ENCODE results near the gene KRTAP1-3.

KRTAP1-3 gene

GRCh38 chr17:41029633-41030245 is 4.9 kb downstream of the KRTAP1-3 start, which contains the start of gene KRTAP1-4:
KRTAP1-4 (minus strand) TSS chr17:41030195; CDS start chr17:41030078, 117 bp downstream.
- no peak within 1 kb of the TSS for H3K4me3 Mint-ChIP-seq
- H3K27me3 Mint-ChIP-seq = peaks cover 7% of the 10 kb centered on the region
- no peaks in the 10 kb centered on the region for H3K9me3 Mint-ChIP-seq (ENCODE audit: low read depth)
- H3K36me3 Mint-ChIP-seq = no peaks in the 10 kb centered on the region
- peaks cover 6% of the 10 kb centered on the region for H3K4me1 Mint-ChIP-seq (ENCODE audit: low read depth)
- no peak within 1 kb of the TSS for H3K27ac Mint-ChIP-seq

DNA sequence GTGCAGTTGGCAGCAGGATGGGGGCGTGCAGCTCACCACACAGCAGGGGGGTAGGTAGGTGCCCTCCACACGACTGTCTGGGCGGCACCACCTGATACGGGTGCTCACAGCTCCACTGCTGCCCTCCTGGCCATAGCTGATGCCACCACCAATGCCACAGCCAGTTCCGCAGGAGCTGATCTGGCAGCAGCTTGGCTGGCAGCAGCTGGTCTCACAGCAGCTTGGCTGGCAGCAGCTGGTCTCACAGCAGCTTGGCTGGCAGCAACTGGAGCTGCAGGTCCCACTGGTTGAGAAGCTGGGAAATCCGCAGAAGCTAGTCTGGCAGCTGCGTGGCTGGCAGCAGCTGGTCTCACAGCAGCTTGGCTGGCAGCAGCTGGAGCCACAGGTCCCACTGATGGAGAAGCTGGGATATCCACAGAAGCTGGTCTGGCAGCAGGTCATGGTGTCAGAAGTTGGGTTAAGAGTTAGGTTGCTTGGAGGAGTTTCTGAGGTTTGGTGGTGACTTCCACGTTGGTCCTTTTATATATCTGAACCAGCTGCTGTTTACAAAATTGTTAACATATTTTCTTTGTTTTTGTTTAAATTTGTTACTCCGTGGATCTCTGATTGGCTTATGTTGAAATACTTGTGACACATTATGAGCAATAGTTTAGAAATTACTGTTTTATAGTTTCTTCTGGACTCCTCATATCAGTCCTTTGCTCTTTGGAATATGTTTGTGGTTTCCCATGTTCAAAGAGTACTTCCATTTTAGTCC is 7.8 kb downstream of the KRTAP1-3 start, which contains the start of gene KRTAP1-5:
KRTAP1-5 (minus strand) TSS at position 494 of the 757 bp plus-strand sequence; CDS start at position 441, 53 bp downstream.
- H3K36me3 Mint-ChIP-seq = peaks cover 3% of the 10 kb centered on the region
- H3K27me3 Mint-ChIP-seq = peaks cover 9% of the 10 kb centered on the region
- no peak within 1 kb of the TSS for H3K27ac Mint-ChIP-seq
- peaks cover 11% of the 10 kb centered on the region for H3K4me1 Mint-ChIP-seq (ENCODE audit: low read depth)
- no peaks in the 10 kb centered on the region for H3K9me3 Mint-ChIP-seq (ENCODE audit: low read depth)
- H3K4me3 Mint-ChIP-seq = no peak within 1 kb of the TSS

GRCh38 chr17:41024697-41025096 is 10.0 kb downstream of the KRTAP1-3 start:
- Mint-ChIP-seq H3K4me3 (no peak overlapping the region), H3K36me3 (peaks cover 3% of the 10 kb centered on the region), H3K9me3 (ENCODE audit: low read depth) (no peaks in the 10 kb centered on the region), H3K27ac (no peak overlapping the region), H3K4me1 (ENCODE audit: low read depth) (peaks cover 11% of the 10 kb centered on the region), H3K27me3 (peaks cover 9% of the 10 kb centered on the region)

DNA sequence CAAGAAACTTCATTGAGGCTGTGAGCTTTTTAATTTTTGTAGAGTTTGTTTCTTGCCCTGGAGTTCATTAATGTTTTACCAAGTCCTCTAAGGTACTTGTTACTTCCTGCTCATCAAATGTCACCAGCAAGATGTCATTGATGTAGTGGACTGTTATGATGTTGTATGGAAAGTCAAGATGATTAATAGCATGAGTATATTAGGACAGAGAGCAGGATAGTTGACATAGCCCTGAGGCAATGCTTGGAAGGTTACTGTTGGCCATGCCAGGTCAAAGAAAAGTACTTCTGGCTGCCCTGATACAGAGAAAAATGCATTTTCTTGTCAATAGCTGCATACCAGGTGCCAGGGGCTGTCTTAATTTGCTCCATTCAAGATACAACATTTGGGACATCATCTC is 14.3 kb downstream of the KRTAP1-3 start:
- Mint-ChIP-seq H3K36me3 (peaks cover 3% of the 10 kb centered on the region), H3K4me1 (ENCODE audit: low read depth) (peaks cover 11% of the 10 kb centered on the region), H3K9me3 (ENCODE audit: low read depth) (no peaks in the 10 kb centered on the region), H3K27ac (no peak overlapping the region), H3K4me3 (no peak overlapping the region), H3K27me3 (peaks cover 4% of the 10 kb centered on the region)

GRCh38 chr17:41019415-41019814 is 15.3 kb downstream of the KRTAP1-3 start:
- H3K9me3 Mint-ChIP-seq (ENCODE audit: low read depth) = no peaks in the 10 kb centered on the region
- H3K27me3 Mint-ChIP-seq = peaks cover 2% of the 10 kb centered on the region
- no peak overlapping the region for H3K27ac Mint-ChIP-seq
- H3K4me1 Mint-ChIP-seq (ENCODE audit: low read depth) = peaks cover 2% of the 10 kb centered on the region
- H3K4me3 Mint-ChIP-seq = no peak overlapping the region
- peaks cover 3% of the 10 kb centered on the region for H3K36me3 Mint-ChIP-seq

DNA sequence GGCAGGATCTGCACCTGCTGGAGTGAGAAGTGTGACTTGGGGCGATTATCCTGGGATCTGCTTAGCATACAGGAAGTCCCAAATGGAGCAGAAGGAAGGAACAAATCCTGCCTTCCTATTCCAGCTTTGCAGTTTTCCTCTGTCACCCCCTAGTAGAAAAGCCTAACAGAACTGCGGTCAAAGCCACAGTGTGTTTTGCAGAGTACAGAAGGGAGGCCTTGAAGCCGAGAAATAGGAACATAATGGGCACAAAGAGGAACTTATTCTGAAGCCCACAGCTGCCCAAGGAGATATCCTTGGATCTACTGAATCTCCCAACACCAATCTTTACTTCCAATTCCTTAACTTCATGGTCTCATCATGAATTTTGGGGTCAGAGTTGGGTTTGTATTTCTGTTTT is 16.1 kb downstream of the KRTAP1-3 start:
- Mint-ChIP-seq H3K9me3 (ENCODE audit: low read depth) (no peaks in the 10 kb centered on the region), H3K4me3 (no peak overlapping the region), H3K27ac (no peak overlapping the region), H3K36me3 (peaks cover 3% of the 10 kb centered on the region), H3K27me3 (peaks cover 2% of the 10 kb centered on the region), H3K4me1 (ENCODE audit: low read depth) (no peaks in the 10 kb centered on the region)

DNA sequence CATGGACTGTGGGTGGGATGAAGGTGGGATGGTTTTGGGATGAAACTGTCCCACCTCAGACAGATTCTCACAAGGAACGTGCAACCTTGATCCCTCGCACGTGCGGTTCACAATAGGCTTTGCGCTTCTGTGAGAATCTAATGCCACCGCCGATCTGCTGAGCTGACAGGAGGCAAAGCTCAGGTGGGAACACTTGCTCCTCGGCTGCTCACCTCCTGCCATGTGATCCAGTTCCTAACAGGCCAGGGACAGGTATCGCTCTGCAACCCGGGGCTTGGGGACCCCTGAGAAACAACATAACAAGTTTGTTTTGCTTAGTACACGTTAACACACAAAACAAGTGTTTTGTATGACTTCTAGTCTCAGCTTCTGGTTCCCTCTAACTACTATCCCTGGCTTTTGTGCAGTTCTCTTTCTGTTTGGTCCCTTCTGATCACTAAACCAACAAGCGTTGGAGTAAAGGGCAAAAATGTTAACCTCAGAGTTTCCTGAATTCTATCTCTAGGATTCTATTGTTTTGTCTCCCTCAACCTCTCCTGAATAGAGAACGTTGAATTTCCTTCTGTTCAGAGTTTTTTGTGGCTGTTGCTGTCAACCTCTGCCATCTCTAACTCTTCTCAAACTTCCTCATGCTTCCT is 18.0 kb downstream of the KRTAP1-3 start:
- Mint-ChIP-seq H3K27ac (no peak overlapping the region), H3K4me1 (ENCODE audit: low read depth) (no peaks in the 10 kb centered on the region), H3K9me3 (ENCODE audit: low read depth) (no peaks in the 10 kb centered on the region), H3K27me3 (peaks cover 2% of the 10 kb centered on the region), H3K4me3 (no peak overlapping the region), H3K36me3 (no peaks in the 10 kb centered on the region)

- no peaks in the 10 kb centered on the region for H3K4me1 Mint-ChIP-seq (ENCODE audit: low read depth)
Observed at GRCh38 chr17:41015454-41015853, 19.2 kb downstream of the KRTAP1-3 start.

DNA sequence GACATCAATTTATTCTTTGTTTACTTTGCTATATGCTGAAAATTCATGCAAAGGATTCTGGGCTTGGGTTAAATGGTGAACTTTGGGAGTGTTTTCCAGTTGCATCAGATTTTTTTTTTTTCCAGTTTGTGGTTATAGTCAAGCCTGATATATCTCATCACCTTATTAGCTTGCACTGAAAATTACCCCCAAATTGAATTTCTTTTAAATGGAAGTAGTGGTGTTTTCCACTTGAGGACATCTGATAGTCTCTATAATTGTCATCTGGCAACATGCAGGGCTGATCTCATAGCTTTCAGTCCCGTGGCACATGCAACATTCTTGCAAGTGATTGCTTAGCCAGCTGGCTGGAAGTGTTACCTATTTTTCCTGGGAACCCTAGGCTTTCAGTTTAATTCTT is 21.1 kb downstream of the KRTAP1-3 start:
- H3K27me3 Mint-ChIP-seq = peaks cover 2% of the 10 kb centered on the region
- H3K9me3 Mint-ChIP-seq (ENCODE audit: low read depth) = no peaks in the 10 kb centered on the region
- H3K4me3 Mint-ChIP-seq = no peak overlapping the region
- H3K36me3 Mint-ChIP-seq = no peaks in the 10 kb centered on the region
- no peak overlapping the region for H3K27ac Mint-ChIP-seq
- H3K4me1 Mint-ChIP-seq (ENCODE audit: low read depth) = no peaks in the 10 kb centered on the region

More at GRCh38 chr17:41015454-41015853, 19.2 kb downstream of the KRTAP1-3 start:
- Mint-ChIP-seq H3K9me3 (ENCODE audit: low read depth) (no peaks in the 10 kb centered on the region), H3K27me3 (peaks cover 2% of the 10 kb centered on the region), H3K36me3 (no peaks in the 10 kb centered on the region), H3K4me3 (no peak overlapping the region), H3K27ac (no peak overlapping the region)

DNA sequence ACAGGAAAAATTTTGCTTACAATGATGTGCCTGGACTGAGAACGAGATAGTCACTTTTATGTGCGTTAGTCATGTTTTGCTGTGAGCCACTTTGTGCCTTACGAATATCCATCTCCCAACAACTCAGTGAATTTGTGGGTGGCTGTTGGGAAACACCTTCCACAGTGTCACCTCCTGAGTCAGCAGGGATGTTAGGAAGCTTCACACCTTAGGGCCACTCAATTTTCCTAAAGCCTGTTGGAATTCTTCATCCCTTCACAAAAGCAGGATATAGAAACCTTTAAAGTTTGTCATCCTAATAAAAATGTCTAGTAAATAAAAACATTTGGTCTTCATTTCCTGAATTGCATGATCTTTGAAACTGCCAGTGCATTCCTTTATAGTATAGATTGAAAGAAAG is 21.5 kb downstream of the KRTAP1-3 start:
- H3K4me1 Mint-ChIP-seq (ENCODE audit: low read depth) = no peaks in the 10 kb centered on the region
- no peaks in the 10 kb centered on the region for H3K9me3 Mint-ChIP-seq (ENCODE audit: low read depth)
- H3K4me3 Mint-ChIP-seq = no peak overlapping the region
- peaks cover 2% of the 10 kb centered on the region for H3K27me3 Mint-ChIP-seq
- no peak overlapping the region for H3K27ac Mint-ChIP-seq
- no peaks in the 10 kb centered on the region for H3K36me3 Mint-ChIP-seq

DNA sequence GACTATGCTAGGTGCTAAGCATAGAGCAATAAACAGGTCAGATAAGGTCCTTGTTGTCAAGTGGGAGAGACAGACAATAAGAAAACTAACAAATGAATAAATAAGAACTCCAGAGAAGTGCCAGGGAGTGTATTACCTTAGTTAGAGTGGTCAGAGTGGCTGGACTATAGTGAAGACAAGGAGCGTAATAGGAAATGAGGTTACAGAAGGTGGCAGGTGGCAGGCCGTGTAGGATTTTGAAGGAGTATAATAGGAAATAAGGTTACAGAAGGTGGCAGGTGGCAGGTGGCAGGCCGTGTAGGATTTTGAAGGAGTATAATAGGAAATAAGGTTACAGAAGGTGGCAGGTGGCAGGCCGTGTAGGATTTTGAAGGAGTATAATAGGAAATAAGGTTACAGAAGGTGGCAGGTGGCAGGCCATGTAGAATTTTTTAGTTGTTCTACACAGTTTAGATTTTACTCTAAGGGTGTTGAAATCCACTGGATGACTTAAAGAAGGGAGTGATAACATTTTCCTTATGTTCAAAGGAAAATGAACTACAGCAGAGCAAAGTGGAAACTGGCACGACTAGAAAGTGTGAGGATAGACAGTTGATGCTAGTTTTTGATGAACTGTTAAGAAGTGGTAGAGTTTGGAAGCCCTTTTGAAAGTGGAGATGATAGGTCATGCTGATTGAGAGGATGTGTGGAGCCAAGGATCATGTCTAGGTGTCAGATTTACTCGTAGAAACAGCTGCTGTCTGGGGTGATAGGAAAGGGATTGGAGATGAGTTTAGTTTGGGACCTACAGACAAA is 22.2 kb downstream of the KRTAP1-3 start:
- no peaks in the 10 kb centered on the region for H3K36me3 Mint-ChIP-seq
- H3K27me3 Mint-ChIP-seq = peaks cover under 1% of the 10 kb centered on the region
- H3K9me3 Mint-ChIP-seq (ENCODE audit: low read depth) = no peaks in the 10 kb centered on the region
- no peak overlapping the region for H3K27ac Mint-ChIP-seq
- H3K4me3 Mint-ChIP-seq = no peak overlapping the region
- no peaks in the 10 kb centered on the region for H3K4me1 Mint-ChIP-seq (ENCODE audit: low read depth)

DNA sequence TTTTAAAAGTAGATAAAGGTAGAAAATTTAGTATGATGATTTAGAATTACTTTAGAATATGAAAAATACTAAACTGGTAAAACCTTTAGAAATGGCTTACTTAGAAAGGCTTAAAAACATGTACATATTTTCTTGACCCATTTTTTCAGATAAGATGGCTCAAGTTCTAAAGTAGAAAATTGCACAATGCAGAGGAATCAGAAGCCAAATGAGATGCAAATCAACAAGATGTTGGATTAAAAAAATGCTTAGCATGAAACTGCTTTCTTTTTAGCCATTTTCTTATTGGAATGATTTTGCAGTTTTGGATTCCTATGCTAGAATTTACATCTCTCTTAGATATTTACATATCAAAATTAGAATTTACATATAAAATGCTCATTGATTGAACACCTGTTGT is 24.2 kb downstream of the KRTAP1-3 start:
- no peak overlapping the region for H3K27ac Mint-ChIP-seq
- no peaks in the 10 kb centered on the region for H3K27me3 Mint-ChIP-seq
- no peaks in the 10 kb centered on the region for H3K36me3 Mint-ChIP-seq
- no peak overlapping the region for H3K4me3 Mint-ChIP-seq
- no peaks in the 10 kb centered on the region for H3K4me1 Mint-ChIP-seq (ENCODE audit: low read depth)
- H3K9me3 Mint-ChIP-seq (ENCODE audit: low read depth) = no peaks in the 10 kb centered on the region

- H3K4me1 Mint-ChIP-seq (ENCODE audit: low read depth) = no peaks in the 10 kb centered on the region
- no peak overlapping the region for H3K27ac Mint-ChIP-seq
- no peaks in the 10 kb centered on the region for H3K27me3 Mint-ChIP-seq
- H3K4me3 Mint-ChIP-seq = no peak overlapping the region
- no peaks in the 10 kb centered on the region for H3K9me3 Mint-ChIP-seq (ENCODE audit: low read depth)
- H3K36me3 Mint-ChIP-seq = no peaks in the 10 kb centered on the region
Observed at GRCh38 chr17:41009936-41010335, 24.7 kb downstream of the KRTAP1-3 start.

GRCh38 chr17:41009301-41009760 is 25.3 kb downstream of the KRTAP1-3 start:
- no peaks in the 10 kb centered on the region for H3K36me3 Mint-ChIP-seq
- H3K27me3 Mint-ChIP-seq = no peaks in the 10 kb centered on the region
- H3K4me1 Mint-ChIP-seq (ENCODE audit: low read depth) = no peaks in the 10 kb centered on the region
- H3K27ac Mint-ChIP-seq = no peak overlapping the region
- no peak overlapping the region for H3K4me3 Mint-ChIP-seq
- no peaks in the 10 kb centered on the region for H3K9me3 Mint-ChIP-seq (ENCODE audit: low read depth)

Data from activated naive CD8-positive, alpha-beta T cell (primary cell).